ENCODE results near the gene PHF24.
"Not testable (repeated sequence)": the region's sequence is repeated elsewhere in the genome, so short reads cannot be mapped to it uniquely, and the experiment has no call there.

Gene PHF24

GRCh38 chr9:35000535-35001284 lies 42.6 kb downstream of the PHF24 start:
- Histone ChIP-seq H3K27ac (ENCODE audit: low read length) (no peak overlapping the region), H3K4me3 (ENCODE audit: low read length) (no peak overlapping the region), H3K36me3 (ENCODE audit: insufficient read depth, low read depth, low read length) (peaks cover 29% of the 10 kb centered on the region), H3K9me3 (ENCODE audit: insufficient read depth, low read depth, low read length) (no peaks in the 10 kb centered on the region), H3K4me1 (ENCODE audit: insufficient read depth, low read length) (peaks cover 4% of the 10 kb centered on the region; the same call in 1 of the 2 replicates), H3K27me3 (ENCODE audit: insufficient read depth, low read length) (no peaks in the 10 kb centered on the region), H3K9ac (ENCODE audit: low read depth, low read length) (no peak overlapping the region)

DNA sequence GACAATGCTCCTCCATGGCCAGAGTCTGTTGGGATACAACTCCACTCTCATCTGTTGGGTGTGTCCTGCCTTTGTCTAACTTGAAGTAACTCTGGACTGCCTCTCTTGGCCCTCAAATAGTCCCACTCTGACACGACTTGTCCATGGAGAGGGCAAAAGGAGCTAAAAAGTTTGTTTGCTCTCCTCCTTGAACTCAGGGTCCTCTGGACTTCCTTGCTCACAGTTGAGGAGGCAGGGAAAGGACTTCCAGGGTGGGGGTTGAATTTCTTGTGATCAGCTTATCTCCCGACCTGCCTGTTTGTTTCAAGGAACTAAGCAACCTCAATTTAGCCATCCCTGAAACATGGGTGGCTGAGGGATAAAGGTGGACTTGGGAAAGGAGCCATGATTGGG lies 43.2 kb downstream of the PHF24 start:
- H3K36me3 ChIP-seq (ENCODE audit: insufficient read depth, low read depth, low read length), result peaks cover 23% of the 10 kb centered on the region
- no peaks in the 10 kb centered on the region for H3K27me3 ChIP-seq (ENCODE audit: insufficient read depth, low read length)
- H3K4me1 ChIP-seq (ENCODE audit: insufficient read depth, low read length), result peaks cover 4% of the 10 kb centered on the region; the same call in 1 of the 2 replicates
- no peaks in the 10 kb centered on the region for H3K9me3 ChIP-seq (ENCODE audit: insufficient read depth, low read depth, low read length)
- no peak overlapping the region for H3K4me3 ChIP-seq (ENCODE audit: low read length)
- no peak overlapping the region for H3K9ac ChIP-seq (ENCODE audit: low read depth, low read length)
- H3K27ac ChIP-seq (ENCODE audit: low read length), result no peak overlapping the region

- Histone ChIP-seq H3K36me3 (ENCODE audit: insufficient read depth, low read depth, low read length) (peaks cover 16% of the 10 kb centered on the region), H3K27ac (ENCODE audit: low read length) (no peak overlapping the region), H3K27me3 (ENCODE audit: insufficient read depth, low read length) (no peaks in the 10 kb centered on the region), H3K9ac (ENCODE audit: low read depth, low read length) (no peak overlapping the region), H3K4me1 (ENCODE audit: insufficient read depth, low read length) (peaks cover 4% of the 10 kb centered on the region; the same call in 1 of the 2 replicates), H3K9me3 (ENCODE audit: insufficient read depth, low read depth, low read length) (no peaks in the 10 kb centered on the region), H3K4me3 (ENCODE audit: low read length) (no peak overlapping the region)
Measured at GRCh38 chr9:35001803-35002502, 43.9 kb downstream of the PHF24 start.

- Histone ChIP-seq H3K36me3 (ENCODE audit: insufficient read depth, low read depth, low read length) (peaks cover 10% of the 10 kb centered on the region), H3K9me3 (ENCODE audit: insufficient read depth, low read depth, low read length) (no peaks in the 10 kb centered on the region), H3K27me3 (ENCODE audit: insufficient read depth, low read length) (no peaks in the 10 kb centered on the region), H3K9ac (ENCODE audit: low read depth, low read length) (no peak overlapping the region), H3K27ac (ENCODE audit: low read length) (no peak overlapping the region), H3K4me1 (ENCODE audit: insufficient read depth, low read length) (peaks cover 4% of the 10 kb centered on the region; the same call in 1 of the 2 replicates), H3K4me3 (ENCODE audit: low read length) (no peak overlapping the region)
Measured at GRCh38 chr9:35002623-35003022, 44.5 kb downstream of the PHF24 start.

GRCh38 chr9:35004299-35004698 lies 46.2 kb downstream of the PHF24 start:
- H3K27ac ChIP-seq (ENCODE audit: low read length); H3K9me3 ChIP-seq (ENCODE audit: insufficient read depth, low read depth, low read length); H3K4me3 ChIP-seq (ENCODE audit: low read length); H3K27me3 ChIP-seq (ENCODE audit: insufficient read depth, low read length); H3K9ac ChIP-seq (ENCODE audit: low read depth, low read length); H3K36me3 ChIP-seq (ENCODE audit: insufficient read depth, low read depth, low read length); H3K4me1 ChIP-seq (ENCODE audit: insufficient read depth, low read length): not testable (repeated sequence)

DNA sequence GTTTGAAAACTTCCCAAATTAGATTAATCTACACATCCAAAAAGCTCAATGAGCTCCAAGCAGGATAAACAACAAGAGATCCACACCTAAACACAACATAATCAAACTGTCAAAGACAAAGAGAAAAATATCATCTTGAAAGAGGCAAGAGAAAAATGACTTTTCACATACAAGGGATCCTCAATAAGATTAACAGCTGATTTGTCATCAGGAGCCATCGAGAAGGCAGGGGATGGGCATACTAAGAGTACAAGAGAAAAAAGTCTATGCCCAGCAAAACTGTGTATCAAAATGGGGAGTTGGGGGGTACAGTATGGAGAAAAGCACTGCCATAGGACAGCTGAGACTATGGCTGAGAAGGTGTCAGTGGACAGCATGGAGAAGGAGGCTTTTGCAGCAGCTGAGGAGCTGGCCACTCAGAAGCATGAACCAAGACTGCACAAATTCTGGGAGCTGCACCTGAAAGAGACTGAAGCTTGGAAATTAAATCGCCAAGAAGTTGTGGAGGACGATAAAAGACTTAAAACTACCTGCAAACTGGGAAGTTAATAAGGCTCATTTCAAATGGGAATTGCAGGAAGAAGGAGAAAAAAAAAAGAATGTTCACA lies 52.4 kb downstream of the PHF24 start:
- Histone ChIP-seq H3K9me3 (ENCODE audit: insufficient read depth, low read depth, low read length) (peaks cover 17% of the 10 kb centered on the region), H3K4me3 (ENCODE audit: low read length) (no peak overlapping the region), H3K36me3 (ENCODE audit: insufficient read depth, low read depth, low read length) (no peaks in the 10 kb centered on the region), H3K4me1 (ENCODE audit: insufficient read depth, low read length) (no peaks in the 10 kb centered on the region), H3K27ac (ENCODE audit: low read length) (no peak overlapping the region), H3K27me3 (ENCODE audit: insufficient read depth, low read length) (no peaks in the 10 kb centered on the region), H3K9ac (ENCODE audit: low read depth, low read length) (no peak overlapping the region)

DNA sequence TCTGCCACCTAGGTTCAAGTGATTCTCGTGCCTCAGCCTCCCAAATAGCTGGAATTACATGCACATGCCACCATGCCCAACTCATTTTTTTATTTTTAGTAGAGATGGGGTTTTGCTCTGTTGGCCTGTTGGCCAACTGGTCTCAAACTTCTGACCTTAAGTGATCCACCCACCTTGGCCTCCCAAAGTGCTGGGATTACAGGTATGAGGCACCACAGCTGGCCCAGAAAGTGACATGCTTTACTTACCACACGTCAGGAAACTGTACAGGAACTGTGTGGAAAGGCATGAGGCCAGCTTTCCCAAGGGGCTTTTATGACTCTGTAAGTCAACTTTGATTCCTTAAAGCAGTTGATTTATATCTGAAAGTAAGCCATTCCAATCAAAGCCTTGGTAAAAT lies 56.4 kb downstream of the PHF24 start:
- no peaks in the 10 kb centered on the region for H3K36me3 ChIP-seq (ENCODE audit: insufficient read depth, low read depth, low read length)
- peaks cover 40% of the 10 kb centered on the region for H3K9me3 ChIP-seq (ENCODE audit: insufficient read depth, low read depth, low read length)
- H3K4me1 ChIP-seq (ENCODE audit: insufficient read depth, low read length), result no peaks in the 10 kb centered on the region
- H3K4me3 ChIP-seq (ENCODE audit: low read length), result no peak overlapping the region
- no peak overlapping the region for H3K9ac ChIP-seq (ENCODE audit: low read depth, low read length)
- no peaks in the 10 kb centered on the region for H3K27me3 ChIP-seq (ENCODE audit: insufficient read depth, low read length)
- no peak overlapping the region for H3K27ac ChIP-seq (ENCODE audit: low read length)

DNA sequence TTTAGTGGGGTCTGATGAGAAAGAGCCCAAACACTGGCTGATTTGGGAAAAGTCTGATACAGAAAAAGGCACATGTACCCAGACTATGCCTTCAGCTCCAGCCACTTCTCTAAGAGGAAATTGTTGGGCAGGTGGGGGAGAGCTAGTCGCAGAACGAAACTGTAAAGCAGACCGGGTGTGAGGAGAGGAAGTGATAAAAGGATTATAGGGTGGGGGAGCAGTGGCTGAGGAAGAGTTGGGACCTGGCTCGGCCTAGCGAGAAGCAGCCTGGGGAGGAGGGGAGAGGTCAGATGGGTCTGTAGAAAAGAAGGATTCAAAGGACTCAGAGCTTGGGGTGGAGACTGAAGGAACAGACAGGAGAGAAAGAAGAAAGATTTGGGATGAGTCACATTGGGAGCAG lies 65.4 kb downstream of the PHF24 start:
- H3K4me3 ChIP-seq (ENCODE audit: low read length); H3K27me3 ChIP-seq (ENCODE audit: insufficient read depth, low read length); H3K9ac ChIP-seq (ENCODE audit: low read depth, low read length); H3K27ac ChIP-seq (ENCODE audit: low read length); H3K9me3 ChIP-seq (ENCODE audit: insufficient read depth, low read depth, low read length); H3K36me3 ChIP-seq (ENCODE audit: insufficient read depth, low read depth, low read length): not testable (repeated sequence)
- peaks cover 14% of the 10 kb centered on the region; the same call in 1 of the 2 replicates for H3K4me1 ChIP-seq (ENCODE audit: insufficient read depth, low read length)

- Histone ChIP-seq H3K9me3 (ENCODE audit: insufficient read depth, low read depth, low read length) (peaks cover 20% of the 10 kb centered on the region), H3K27ac (ENCODE audit: low read length) (peak overlapping the region; percentile 27), H3K4me3 (ENCODE audit: low read length) (no peak overlapping the region), H3K9ac (ENCODE audit: low read depth, low read length) (peak overlapping the region; percentile 19; the same call in 1 of the 2 replicates), H3K36me3 (ENCODE audit: insufficient read depth, low read depth, low read length) (peaks cover 9% of the 10 kb centered on the region; the same call in 1 of the 2 replicates), H3K27me3 (ENCODE audit: insufficient read depth, low read length) (no peaks in the 10 kb centered on the region), H3K4me1 (ENCODE audit: insufficient read depth, low read length) (peaks cover 14% of the 10 kb centered on the region; the same call in 1 of the 2 replicates)
Measured at GRCh38 chr9:35026671-35027070, 68.6 kb downstream of the PHF24 start.

DNA sequence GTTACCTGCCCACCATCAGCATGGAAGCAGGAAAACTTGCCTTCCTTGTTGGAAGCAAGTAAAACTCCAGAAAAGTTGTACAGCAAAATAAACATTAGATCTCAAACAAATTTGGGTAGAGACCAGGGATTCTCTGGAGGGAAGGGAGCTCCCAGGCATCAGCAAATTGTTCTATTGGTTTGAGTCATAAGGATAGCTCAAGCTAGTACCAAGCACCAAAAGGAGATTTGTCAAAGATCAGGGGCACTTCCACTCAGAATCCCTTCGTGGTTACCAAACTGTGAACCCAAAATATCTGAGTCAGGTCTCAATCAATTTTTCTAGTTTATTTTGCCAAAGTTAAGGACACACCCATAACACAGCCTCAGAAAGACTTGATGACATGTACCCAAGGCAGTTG lies 69.3 kb downstream of the PHF24 start:
- H3K27ac ChIP-seq (ENCODE audit: low read length), result peak overlapping the region; percentile 27
- H3K9ac ChIP-seq (ENCODE audit: low read depth, low read length), result no peak overlapping the region
- no peaks in the 10 kb centered on the region for H3K27me3 ChIP-seq (ENCODE audit: insufficient read depth, low read length)
- H3K36me3 ChIP-seq (ENCODE audit: insufficient read depth, low read depth, low read length), result peaks cover 9% of the 10 kb centered on the region; the same call in 1 of the 2 replicates
- H3K9me3 ChIP-seq (ENCODE audit: insufficient read depth, low read depth, low read length), result peaks cover 20% of the 10 kb centered on the region
- H3K4me3 ChIP-seq (ENCODE audit: low read length), result no peak overlapping the region
- H3K4me1 ChIP-seq (ENCODE audit: insufficient read depth, low read length), result peaks cover 14% of the 10 kb centered on the region; the same call in 1 of the 2 replicates

GRCh38 chr9:35027860-35028259 lies 69.8 kb downstream of the PHF24 start:
- Histone ChIP-seq H3K9ac (ENCODE audit: low read depth, low read length) (no peak overlapping the region), H3K36me3 (ENCODE audit: insufficient read depth, low read depth, low read length) (peaks cover 9% of the 10 kb centered on the region; the same call in 1 of the 2 replicates), H3K9me3 (ENCODE audit: insufficient read depth, low read depth, low read length) (peaks cover 20% of the 10 kb centered on the region), H3K27ac (ENCODE audit: low read length) (peak overlapping the region; percentile 27), H3K4me1 (ENCODE audit: insufficient read depth, low read length) (peaks cover 14% of the 10 kb centered on the region; the same call in 1 of the 2 replicates), H3K4me3 (ENCODE audit: low read length) (no peak overlapping the region), H3K27me3 (ENCODE audit: insufficient read depth, low read length) (no peaks in the 10 kb centered on the region)

Data from iPS-20b (cell line).